Measurements from ENCODE around the gene FZD8.

GRCh38 chr10:35641676-35642034, 441 bp downstream of the FZD8 start:
- TF ChIP-seq POLR2A (IDR thresholded peaks at IDR 0.05): no peak
- TF ChIP-seq CTCF (IDR thresholded peaks at IDR 0.05): no peak

Data from gastroesophageal sphincter (tissue), 3 donors.